RWPE2 (cell line): ENCODE measurements around the gene ARL14EP.

Source experiments
- ATAC-seq: fragments of 200-7000 bp; cut with Tn5 transposase; 3 replicates; pipeline ENCODE4 v1.9.1; 2021; ENCODE audit warnings: low read depth
- DNase-seq: peaks from one replicate; pipeline ENCODE4 v3.0.0-alpha.2; 2020; ENCODE audit warnings: low spot score
- H3K27ac ChIP-seq: fragments of 450-650 bp; 2 replicates; pipeline ENCODE4 v1.5.1; 2017; ENCODE audit warnings: mild to moderate bottlenecking; ENCODE audit not compliant: poor library complexity, severe bottlenecking
- H3K27me3 ChIP-seq: fragments of 250-450 bp; sonication (Bioruptor Pico); 2 replicates; pipeline ENCODE4 v1.5.1; 2021; ENCODE audit warnings: mild to moderate bottlenecking, moderate library complexity; ENCODE audit not compliant: insufficient read depth, poor library complexity, severe bottlenecking
- H3K36me3 ChIP-seq: fragments of 250-450 bp; sonication (Bioruptor Pico); 2 replicates; pipeline ENCODE4 v1.5.1; 2020; ENCODE audit warnings: low read depth, mild to moderate bottlenecking, moderate library complexity
- H3K4me1 ChIP-seq: fragments of 250-450 bp; sonication (Bioruptor Pico); 2 replicates; pipeline ENCODE4 v1.5.1; 2021; ENCODE audit warnings: mild to moderate bottlenecking, moderate library complexity; ENCODE audit not compliant: insufficient read depth, poor library complexity, severe bottlenecking
- H3K4me3 ChIP-seq: fragments of 250-450 bp; sonication (Bioruptor Pico); 2 replicates; pipeline ENCODE4 v1.5.1; 2021; ENCODE audit warnings: mild to moderate bottlenecking, moderate library complexity; ENCODE audit not compliant: severe bottlenecking
- H3K9me3 ChIP-seq: fragments of 250-450 bp; sonication (Bioruptor Pico); 2 replicates; pipeline ENCODE4 v1.5.1; 2021; ENCODE audit warnings: mild to moderate bottlenecking, moderate library complexity; ENCODE audit not compliant: severe bottlenecking
- CTCF ChIP-seq: fragments of 450-650 bp; IDR thresholded peaks from one replicate; pipeline ENCODE4 v1.5.1; 2017; ENCODE audit warnings: mild to moderate bottlenecking, moderate library complexity; ENCODE audit not compliant: poor library complexity, severe bottlenecking

Gene ARL14EP

GRCh38 chr11:30322191-30322590 lies 713 bp upstream of the ARL14EP start:
- Histone ChIP-seq H3K36me3 (no peaks in the 10 kb centered on the region), H3K27ac (no peak overlapping the region), H3K4me1 (peaks cover 14% of the 10 kb centered on the region), H3K4me3 (peak overlapping the region; percentile 74), H3K9me3 (no peaks in the 10 kb centered on the region), H3K27me3 (no peaks in the 10 kb centered on the region)
- DNase-seq, result no peak
- no peak for ATAC-seq
- no peak for TF ChIP-seq CTCF

GRCh38 chr11:30326114-30326778 lies 3.3 kb downstream of the ARL14EP start:
- DNase-seq, result no peak
- Histone ChIP-seq H3K27me3 (no peaks in the 10 kb centered on the region), H3K27ac (no peak overlapping the region), H3K36me3 (peaks cover 23% of the 10 kb centered on the region), H3K9me3 (no peaks in the 10 kb centered on the region), H3K4me3 (no peak overlapping the region), H3K4me1 (peaks cover 25% of the 10 kb centered on the region)
- TF ChIP-seq CTCF, result no peak
- ATAC-seq, result no peak

GRCh38 chr11:30326906-30327305 lies 4.0 kb downstream of the ARL14EP start:
- DNase-seq, result no peak
- H3K9me3 ChIP-seq, result no peaks in the 10 kb centered on the region
- H3K27me3 ChIP-seq, result no peaks in the 10 kb centered on the region
- ATAC-seq, result no peak
- no peak for TF ChIP-seq CTCF
- no peak overlapping the region for H3K4me3 ChIP-seq
- H3K36me3 ChIP-seq, result peaks cover 30% of the 10 kb centered on the region
- H3K27ac ChIP-seq, result no peak overlapping the region
- H3K4me1 ChIP-seq, result peaks cover 25% of the 10 kb centered on the region

- Histone ChIP-seq H3K27ac (no peak overlapping the region), H3K27me3 (no peaks in the 10 kb centered on the region), H3K4me3 (no peak overlapping the region), H3K9me3 (no peaks in the 10 kb centered on the region), H3K4me1 (peaks cover 21% of the 10 kb centered on the region), H3K36me3 (peaks cover 48% of the 10 kb centered on the region)
- DNase-seq (no peak), ATAC-seq (no peak)
- no peak for TF ChIP-seq CTCF
Measured at GRCh38 chr11:30328681-30329080, 5.8 kb downstream of the ARL14EP start.

GRCh38 chr11:30329150-30329940 lies 6.4 kb downstream of the ARL14EP start:
- no peak overlapping the region for H3K27ac ChIP-seq
- H3K4me1 ChIP-seq, result peaks cover 14% of the 10 kb centered on the region
- H3K36me3 ChIP-seq, result peaks cover 52% of the 10 kb centered on the region
- ATAC-seq (no peak), DNase-seq (no peak)
- TF ChIP-seq CTCF, result no peak
- H3K9me3 ChIP-seq, result no peaks in the 10 kb centered on the region
- H3K27me3 ChIP-seq, result no peaks in the 10 kb centered on the region
- H3K4me3 ChIP-seq, result no peak overlapping the region
